HepG2 (cell line): ENCODE results near the gene KAZN. TPM values are rescaled to one million over a fixed set of nuclear protein-coding genes. Genes with fewer than 3 reads are reported as not detected.

ENCODE experiments used
- ATAC-seq: fragments of 200-7000 bp; cut with Tn5 transposase; 3 replicates; pipeline ENCODE4 v1.9.1; 2020; ENCODE audit warnings: mild to moderate bottlenecking, moderate library complexity
- BruUV-seq: library from RNA; stranded (reverse); fragments of 400-500 nt; replicated peaks from 2 replicates; lab custom pipeline; 2021; lab: Mats Ljungman, UMichigan
- CTCF ChIA-PET: fragments of 300-600 bp; formaldehyde crosslinking; extraction: SDS; loops from one replicate; lab custom pipeline; 2021; ENCODE audit warnings: low total read pairs, inconsistent platforms, low intra/inter-chr PET ratio; lab: Yijun Ruan, JAX
- POLR2A ChIA-PET: fragments of 350-600 bp; sonication (Branson Sonifier 250); formaldehyde crosslinking; loops from one replicate; lab custom pipeline; 2020; ENCODE audit warnings: antibody characterized with exemption, inconsistent platforms; lab: Yijun Ruan, JAX
- DNase-seq: peaks from one replicate; pipeline ENCODE4 v3.0.0-alpha.2; 2015; ENCODE audit warnings: low spot score
- FAIRE-seq: peaks from 3 replicates; lab custom pipeline; 2011; peaks lifted over from hg19 to GRCh38; lab: Jason Lieb, UNC
- H2AFZ ChIP-seq: one replicate; pipeline ENCODE4 v1.6.1; 2011; ENCODE audit warnings: low read length, inconsistent platforms
- H3K27ac ChIP-seq: fragments of 300-600 bp; 3 replicates; pipeline ENCODE4 v1.8.0; 2011; ENCODE audit warnings: mixed run types, mild to moderate bottlenecking, mixed read lengths, low read length, inconsistent platforms; ENCODE audit not compliant: insufficient read depth; ENCODE audit errors: extremely low read length
- H3K27me3 ChIP-seq, 2 experiments: fragments of 200-600 bp in 1 of 2; 2 replicates in 1 of 2; 3 replicates in 1 of 2; pipeline versions ENCODE4 v1.6.0 to v1.8.0; 2011; ENCODE audit warnings: low read length in 2 of 2, mild to moderate bottlenecking in 2 of 2, moderate library complexity in 2 of 2, inconsistent platforms in 1 of 2; ENCODE audit not compliant: insufficient read depth in 2 of 2, control insufficient read depth in 1 of 2
- H3K36me3 ChIP-seq, 2 experiments: fragments of 200-600 bp in 1 of 2; replicated peaks in 1 of 2; 2 replicates in 1 of 2; 3 replicates in 1 of 2; pipeline versions ENCODE4 v1.5.1 to v1.8.0; 2011; ENCODE audit warnings: low read length in 2 of 2, inconsistent platforms in 1 of 2; ENCODE audit not compliant: insufficient read depth in 2 of 2, control insufficient read depth in 1 of 2
- H3K4me1 ChIP-seq: 2 replicates; pipeline ENCODE4 v1.5.1; 2012; ENCODE audit warnings: low read length, inconsistent platforms; ENCODE audit not compliant: insufficient read depth
- H3K4me2 ChIP-seq: 2 replicates; pipeline ENCODE4 v1.6.0; 2011; ENCODE audit warnings: low read depth, low read length, inconsistent platforms
- H3K4me3 ChIP-seq, 3 experiments: fragments of 200-600 bp in 1 of 3; sonication (generic), shearing (Covaris generic) in 1 of 3; replicated peaks in 1 of 3; 2 replicates each; pipeline ENCODE4 v1.5.1; 2011 to 2016; ENCODE audit warnings: low read length in 3 of 3, inconsistent platforms in 2 of 3, low read depth in 2 of 3, mild to moderate bottlenecking in 2 of 3, control low read depth in 1 of 3, mixed read lengths in 1 of 3; ENCODE audit not compliant: insufficient read depth in 1 of 3
- H3K79me2 ChIP-seq: one replicate; pipeline ENCODE4 v1.6.1; 2011; ENCODE audit warnings: low read length, inconsistent platforms; ENCODE audit not compliant: insufficient read depth
- H3K9ac ChIP-seq: 2 replicates; pipeline ENCODE4 v1.6.0; 2011; ENCODE audit warnings: mild to moderate bottlenecking, low read depth, low read length, inconsistent platforms; ENCODE audit not compliant: insufficient read depth
- H3K9me3 ChIP-seq: 2 replicates; pipeline ENCODE4 v1.5.1; 2012; ENCODE audit warnings: mild to moderate bottlenecking, low read length
- H4K20me1 ChIP-seq: 2 replicates; pipeline ENCODE4 v1.6.0; 2011; ENCODE audit warnings: inconsistent platforms, mild to moderate bottlenecking, low read length, moderate library complexity; ENCODE audit not compliant: insufficient read depth
- DBP ChIP-seq: sonication (generic); formaldehyde crosslinking; IDR thresholded peaks from 2 replicates; pipeline ENCODE4 v1.4.0; 2020; ENCODE audit warnings: missing genetic modification reagents; ENCODE audit errors: not compliant biosample characterization
- HNF1B ChIP-seq: sonication (generic); formaldehyde crosslinking; IDR thresholded peaks from 2 replicates; pipeline ENCODE4 v1.5.1; 2020; ENCODE audit warnings: mild to moderate bottlenecking, moderate library complexity, missing genetic modification reagents
- IKZF1 ChIP-seq: fragments of 450-650 bp; IDR thresholded peaks from 2 replicates; pipeline ENCODE4 v1.7.1; 2016
- KAT8 ChIP-seq: IDR thresholded peaks from 2 replicates; pipeline ENCODE4 v1.6.1; 2016; ENCODE audit warnings: missing genetic modification reagents, missing compliant biosample characterization
- RFXAP ChIP-seq: sonication (generic); formaldehyde crosslinking; IDR thresholded peaks from 2 replicates; pipeline ENCODE4 v1.4.0; 2020; ENCODE audit warnings: missing genetic modification reagents, borderline replicate concordance
- THAP9 ChIP-seq: sonication (generic); formaldehyde crosslinking; IDR thresholded peaks from 2 replicates; pipeline ENCODE4; 2020; ENCODE audit warnings: missing genetic modification reagents, mild to moderate bottlenecking, borderline replicate concordance
- ZNF512 ChIP-seq: sonication (generic); formaldehyde crosslinking; IDR thresholded peaks from 2 replicates; pipeline ENCODE4 v1.4.0; 2020; ENCODE audit warnings: mild to moderate bottlenecking, missing genetic modification reagents
- ZNF564 ChIP-seq: sonication (generic); formaldehyde crosslinking; IDR thresholded peaks from 2 replicates; pipeline ENCODE4 v1.8.1; 2023; ENCODE audit warnings: mild to moderate bottlenecking, missing genetic modification reagents
- ZNF713 ChIP-seq: sonication (generic); formaldehyde crosslinking; IDR thresholded peaks from 2 replicates; pipeline ENCODE4 v1.4.0; 2020; ENCODE audit warnings: mild to moderate bottlenecking, missing genetic modification reagents
- WGBS: methylation state at CpG from one replicate; pipeline ENCODE4 v1.1.6; 2017; ENCODE audit warnings: low lambda C conversion rate; 5-methylcytosine and 5-hydroxymethylcytosine counted together
- in situ Hi-C: cut with HindIII; loops from 2 replicates; pipeline ENCODE4 v1.10.0; 2017; ENCODE audit warnings: low pct_unique_long_range_greater_than_20kb; ENCODE audit not compliant: extremely low pct_ligation_motif_present
- intact Hi-C: fragments of 100-400 bp; cut with micrococcal nuclease; formaldehyde crosslinking; loops from one replicate; pipeline ENCODE4 v1.10.0; 2022; ENCODE audit not compliant: unreplicated experiment
- polyA plus RNA-seq, 8 experiments: library from polyadenylated mRNA; depleted of rRNA in 3 of 8; stranded (reverse) in 7 of 8; unstranded in 1 of 8; fragments of >200 nt; fragmentation: Illumina TruSeq in 4 of 8; extraction: Trizol in 4 of 8; gene quantifications; 2 replicates each; pipeline versions ENCODE4 v1.2.1 to v1.2.3, GENCODE V29; 2011 to 2016; ENCODE audit warnings: low read depth in 4 of 8, missing spikeins in 1 of 8, mixed read lengths in 1 of 8; ENCODE audit not compliant: insufficient read depth in 1 of 8
- total RNA-seq, 5 experiments: library from RNA; depleted of rRNA; stranded (reverse); fragments of >200 nt; fragmentation: Illumina TruSeq; extraction: Trizol; gene quantifications; 2 replicates each; pipeline ENCODE4 v1.2.3, GENCODE V29; 2016; ENCODE audit warnings: low read depth in 1 of 5

The KAZN gene
- total and polyA plus RNA-seq, 2 of the 13 experiments (the other 11 are each of a cell fraction or from before 2014, with no cell fraction given): 10.4 to 13.5 TPM

GRCh38 chr1:14822493-14822892 is 224.0 kb downstream of the KAZN start:
- ChIA-PET CTCF (no interaction called here), POLR2A (no interaction called here)
- no peaks in the 10 kb centered on the region for H3K9me3 ChIP-seq
- BruUV-seq: no TSS peak
- intact Hi-C loops: no loop called here
- H3K4me2 ChIP-seq: no peak overlapping the region
- no peak for ATAC-seq
- no peaks in the 10 kb centered on the region for H4K20me1 ChIP-seq
- no peaks in the 10 kb centered on the region for H3K4me1 ChIP-seq
- in situ Hi-C loops: no loop called here
- H3K9ac ChIP-seq: no peak overlapping the region
- H3K36me3 ChIP-seq: no peaks in the 10 kb centered on the region
- no peak for DNase-seq
- H3K4me3 ChIP-seq: no peak overlapping the region
- H2AFZ ChIP-seq: no peak overlapping the region
- H3K27ac ChIP-seq: no peak overlapping the region
- no peaks in the 10 kb centered on the region for H3K79me2 ChIP-seq
- peaks cover 8 to 71% of the 10 kb centered on the region in 2 experiments; a peak in 4 of 5 replicates for H3K27me3 ChIP-seq
- no peak for FAIRE-seq
- WGBS: 34% methylated on average over 5 of the region's 14 CpGs
- TF ChIP-seq THAP9 (CRISPR knock-in tag): no peak
- TF ChIP-seq DBP (CRISPR knock-in tag): no peak
- TF ChIP-seq ZNF512 (CRISPR knock-in tag): no peak
- TF ChIP-seq KAT8: no peak
- TF ChIP-seq IKZF1: no peak
- TF ChIP-seq RFXAP (CRISPR knock-in tag): no peak
- no peak for TF ChIP-seq ZNF713
- no peak for TF ChIP-seq HNF1B (CRISPR knock-in tag)
- TF ChIP-seq ZNF564 (CRISPR knock-in tag): no peak
